Parathyroid adenoma (tissue), 2 donors: ENCODE results near the gene SEC14L3.
A peak's percentile ranks its signal among the peaks of the same experiment; 100 is the strongest.

Source experiments
- H2AFZ ChIP-seq: fragments of 300-600 bp; sonication (generic); one replicate; pipeline ENCODE4 v1.7.0; 2017; ENCODE audit warnings: antibody characterized with exemption, mild to moderate bottlenecking
- H3K27ac ChIP-seq: fragments of 300-600 bp; sonication (generic); one replicate; pipeline ENCODE4 v1.7.0; 2017
- H3K27me3 ChIP-seq: fragments of 300-600 bp; sonication (generic); one replicate; pipeline ENCODE4 v1.7.0; 2017; ENCODE audit warnings: low read length; ENCODE audit not compliant: control insufficient read depth, insufficient read depth
- H3K36me3 ChIP-seq: fragments of 300-600 bp; sonication (generic); one replicate; pipeline ENCODE4 v1.7.0; 2017; ENCODE audit warnings: low read length; ENCODE audit not compliant: control insufficient read depth, insufficient read depth
- H3K4me1 ChIP-seq: fragments of 300-600 bp; sonication (generic); one replicate; pipeline ENCODE4 v1.7.0; 2017; ENCODE audit warnings: control low read depth
- H3K4me2 ChIP-seq: fragments of 300-600 bp; sonication (generic); one replicate; pipeline ENCODE4 v1.7.0; 2017; ENCODE audit warnings: low read length
- H3K4me3 ChIP-seq: fragments of 300-600 bp; sonication (generic); one replicate; pipeline ENCODE4 v1.7.0; 2017; ENCODE audit warnings: low read depth, low read length
- H3K79me2 ChIP-seq: fragments of 300-600 bp; sonication (generic); one replicate; pipeline ENCODE4 v1.7.0; 2017; ENCODE audit warnings: control low read depth
- H3K9ac ChIP-seq: fragments of 300-600 bp; sonication (generic); one replicate; pipeline ENCODE4 v1.7.0; 2017; ENCODE audit warnings: mild to moderate bottlenecking
- H3K9me3 ChIP-seq: fragments of 300-600 bp; sonication (generic); one replicate; pipeline ENCODE4 v1.7.0; 2017; ENCODE audit warnings: low read length; ENCODE audit not compliant: control insufficient read depth
- TF ChIP-seq, protein P1 (sequence below): fragments of 300-600 bp; sonication (generic); IDR thresholded peaks from one replicate; pipeline ENCODE4 v1.7.0; 2017; ENCODE audit warnings: antibody characterized with exemption, mild to moderate bottlenecking
- donor health status: primary hyperparathyroidism.

The SEC14L3 gene

DNA sequence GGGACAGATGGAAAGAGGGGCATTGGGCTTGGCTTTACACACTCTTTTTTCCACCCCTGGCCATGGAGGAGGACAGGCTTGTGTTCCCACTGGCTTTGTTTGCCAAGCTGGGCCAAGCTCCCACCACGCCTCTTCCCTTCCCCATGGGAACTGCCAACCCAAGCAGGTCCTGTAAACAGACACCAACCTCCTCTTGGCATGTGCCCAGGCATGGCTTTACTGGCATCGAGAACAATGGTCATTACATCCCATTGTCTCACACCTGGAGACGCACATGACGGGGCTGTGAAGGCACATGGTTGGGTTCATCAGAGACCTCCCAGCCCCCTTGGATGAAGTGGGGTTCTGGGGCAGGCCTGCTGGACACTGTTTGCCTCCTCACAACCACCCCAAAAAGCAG, 11.7 kb downstream of the SEC14L3 start:
- Histone ChIP-seq H3K36me3 (no peaks in the 10 kb centered on the region), H3K4me2 (no peak overlapping the region), H2AFZ (no peak overlapping the region), H3K4me3 (no peak overlapping the region), H3K79me2 (no peaks in the 10 kb centered on the region), H3K27me3 (no peaks in the 10 kb centered on the region), H3K9me3 (no peaks in the 10 kb centered on the region), H3K4me1 (no peaks in the 10 kb centered on the region), H3K9ac (no peak overlapping the region), H3K27ac (no peak overlapping the region)
- TF ChIP-seq, protein P1, sequence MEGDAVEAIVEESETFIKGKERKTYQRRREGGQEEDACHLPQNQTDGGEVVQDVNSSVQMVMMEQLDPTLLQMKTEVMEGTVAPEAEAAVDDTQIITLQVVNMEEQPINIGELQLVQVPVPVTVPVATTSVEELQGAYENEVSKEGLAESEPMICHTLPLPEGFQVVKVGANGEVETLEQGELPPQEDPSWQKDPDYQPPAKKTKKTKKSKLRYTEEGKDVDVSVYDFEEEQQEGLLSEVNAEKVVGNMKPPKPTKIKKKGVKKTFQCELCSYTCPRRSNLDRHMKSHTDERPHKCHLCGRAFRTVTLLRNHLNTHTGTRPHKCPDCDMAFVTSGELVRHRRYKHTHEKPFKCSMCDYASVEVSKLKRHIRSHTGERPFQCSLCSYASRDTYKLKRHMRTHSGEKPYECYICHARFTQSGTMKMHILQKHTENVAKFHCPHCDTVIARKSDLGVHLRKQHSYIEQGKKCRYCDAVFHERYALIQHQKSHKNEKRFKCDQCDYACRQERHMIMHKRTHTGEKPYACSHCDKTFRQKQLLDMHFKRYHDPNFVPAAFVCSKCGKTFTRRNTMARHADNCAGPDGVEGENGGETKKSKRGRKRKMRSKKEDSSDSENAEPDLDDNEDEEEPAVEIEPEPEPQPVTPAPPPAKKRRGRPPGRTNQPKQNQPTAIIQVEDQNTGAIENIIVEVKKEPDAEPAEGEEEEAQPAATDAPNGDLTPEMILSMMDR = no peak

DNA sequence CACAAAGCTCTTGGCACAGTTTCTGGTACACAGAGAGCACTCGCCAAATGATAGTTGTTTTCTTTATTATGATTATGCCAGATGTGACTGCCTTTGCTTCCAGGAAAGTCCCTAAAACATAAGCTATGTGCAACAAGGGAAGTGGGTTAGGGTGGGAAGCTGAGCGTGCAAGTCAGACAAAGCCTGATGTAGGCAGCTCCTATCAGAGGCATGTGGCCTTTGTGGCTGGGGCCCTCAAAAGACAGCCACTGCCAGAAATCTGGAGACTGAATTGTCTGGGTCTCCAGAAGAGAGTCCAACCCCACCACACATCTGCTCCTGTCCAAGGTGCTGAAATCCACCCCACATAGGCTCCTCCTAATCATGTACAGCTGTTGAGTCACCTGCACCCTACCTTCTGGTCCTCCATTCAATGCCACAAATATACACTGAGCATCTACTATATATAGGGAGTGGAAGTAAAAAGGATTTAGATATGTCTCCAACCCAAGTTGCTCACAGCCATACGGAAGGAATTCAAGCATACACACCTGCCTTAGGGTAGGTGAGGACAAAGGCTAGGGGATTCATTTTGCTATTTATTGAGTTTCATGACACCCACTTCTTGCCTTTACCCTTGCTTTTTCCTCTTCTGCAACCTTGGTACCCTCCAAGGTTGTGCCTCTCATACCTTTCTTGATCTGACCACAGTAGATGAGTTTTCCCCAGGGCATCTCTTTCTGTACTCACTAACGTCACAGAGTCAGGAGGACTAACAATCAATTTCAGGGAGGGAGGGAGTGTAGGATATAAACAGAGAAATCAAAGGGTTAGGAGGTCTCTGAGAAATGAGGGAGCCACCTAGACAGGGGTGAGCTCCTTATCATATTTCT, 12.4 kb downstream of the SEC14L3 start:
- H3K9me3 ChIP-seq = no peaks in the 10 kb centered on the region
- no peaks in the 10 kb centered on the region for H3K36me3 ChIP-seq
- H2AFZ ChIP-seq = no peak overlapping the region
- TF ChIP-seq, protein P1 = no peak
- H3K79me2 ChIP-seq = no peaks in the 10 kb centered on the region
- H3K27me3 ChIP-seq = no peaks in the 10 kb centered on the region
- no peaks in the 10 kb centered on the region for H3K4me1 ChIP-seq
- no peak overlapping the region for H3K4me2 ChIP-seq
- H3K27ac ChIP-seq = no peak overlapping the region
- no peak overlapping the region for H3K4me3 ChIP-seq
- no peak overlapping the region for H3K9ac ChIP-seq

DNA sequence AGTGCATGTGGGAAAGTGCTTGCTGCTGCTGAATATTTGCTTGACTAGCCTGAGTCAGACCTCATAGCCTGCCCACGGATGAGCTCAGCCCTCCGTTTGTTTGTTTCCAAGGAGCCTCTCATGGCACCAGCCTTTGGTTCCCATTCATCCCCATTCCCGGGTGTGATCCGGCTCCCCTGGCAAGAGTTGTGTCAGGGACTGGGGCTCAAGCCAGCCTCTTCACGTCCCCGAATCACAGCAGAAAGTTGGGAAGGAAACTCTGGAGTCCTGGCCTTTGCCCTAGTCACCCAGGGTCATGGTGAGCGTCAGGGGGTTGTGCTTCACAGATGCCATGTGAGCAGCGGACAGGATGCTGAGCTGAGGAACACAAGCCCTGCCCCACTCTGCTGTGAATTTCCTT, 13.8 kb downstream of the SEC14L3 start:
- Histone ChIP-seq H3K27me3 (no peaks in the 10 kb centered on the region), H3K4me3 (no peak overlapping the region), H3K9ac (no peak overlapping the region), H3K36me3 (no peaks in the 10 kb centered on the region), H3K9me3 (no peaks in the 10 kb centered on the region), H3K4me2 (no peak overlapping the region), H3K79me2 (no peaks in the 10 kb centered on the region), H2AFZ (no peak overlapping the region), H3K4me1 (no peaks in the 10 kb centered on the region), H3K27ac (no peak overlapping the region)
- TF ChIP-seq, protein P1 = no peak

DNA sequence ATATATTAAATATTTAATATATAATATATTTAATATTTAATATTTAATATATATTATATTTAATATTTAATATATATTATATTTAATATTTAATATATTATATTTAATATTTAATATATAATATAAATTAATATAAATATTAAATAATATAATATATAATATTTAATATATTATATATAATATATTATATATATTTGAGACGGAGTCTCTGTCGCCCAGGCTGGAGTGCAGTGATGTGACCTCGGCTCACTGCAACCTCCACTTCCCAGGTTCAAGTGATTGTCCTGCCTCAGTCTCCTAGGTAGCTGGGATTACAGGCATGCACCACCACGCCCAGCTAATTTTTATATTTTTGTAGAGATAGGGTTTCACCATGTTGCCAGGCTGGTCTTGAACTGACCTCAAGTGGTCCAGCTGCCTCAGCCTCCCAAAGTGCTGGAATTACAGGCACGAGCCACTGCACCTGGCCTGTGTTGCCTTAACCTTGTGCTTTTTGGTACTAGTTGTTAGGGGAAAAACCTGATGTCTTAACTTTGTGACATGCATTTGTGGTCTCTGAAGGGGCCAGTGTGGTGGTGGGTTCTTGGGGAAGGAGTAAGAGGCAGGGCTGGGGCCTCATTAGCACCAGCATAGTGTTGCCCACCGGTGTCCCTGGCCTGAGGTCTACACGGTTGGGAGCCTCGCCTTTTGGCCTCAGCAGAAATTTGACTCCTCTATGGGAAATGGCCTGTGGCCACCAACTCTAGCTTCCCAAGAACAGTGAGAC, 16.6 kb downstream of the SEC14L3 start:
- Histone ChIP-seq H3K4me1 (no peaks in the 10 kb centered on the region), H3K27me3 (no peaks in the 10 kb centered on the region), H3K9me3 (no peaks in the 10 kb centered on the region), H3K9ac (no peak overlapping the region), H3K27ac (no peak overlapping the region), H3K79me2 (no peaks in the 10 kb centered on the region), H3K36me3 (no peaks in the 10 kb centered on the region), H3K4me3 (no peak overlapping the region), H3K4me2 (no peak overlapping the region), H2AFZ (peak overlapping the region; percentile 22)
- TF ChIP-seq, protein P1 = no peak
